ENCODE results near the gene RAB2B. TPM values are rescaled to one million over a fixed set of nuclear protein-coding genes. Genes with fewer than 3 reads are reported as not detected.

The RAB2B gene
- total RNA-seq, 1 donor from 2014 or later: 38.3 TPM

Small RNA genes lying within 50 kb of the gene (small RNA-seq; reads per million reads assigned to genes)
- not detected for gene RN7SL650P (ENCODE audit: low replicate concordance)

Other genes starting within 250 kb of the RAB2B start
- 415 TPM for gene HNRNPC, start 207.5 kb downstream of the RAB2B start, total RNA-seq
- 0.10 TPM for gene RPGRIP1, start 196.9 kb downstream of the RAB2B start, total RNA-seq
- 58.1 TPM for gene SUPT16H, start 92.9 kb downstream of the RAB2B start, total RNA-seq
- gene CHD8, start 20.8 kb downstream of the RAB2B start, total RNA-seq: 50.4 TPM
- gene TOX4, start 236 bp upstream of the RAB2B start, total RNA-seq: 26.1 TPM
- 48.2 TPM for gene METTL3, start 34.4 kb upstream of the RAB2B start, total RNA-seq
- gene SALL2, start 49.4 kb upstream of the RAB2B start, total RNA-seq: 4.9 TPM
- not detected for gene OR10G3, start 103.1 kb upstream of the RAB2B start, total RNA-seq
- not detected for gene OR10G2, start 158.0 kb upstream of the RAB2B start, total RNA-seq
- gene OR4E2, start 176.9 kb upstream of the RAB2B start, total RNA-seq: not detected
- gene OR4E1, start 196.9 kb upstream of the RAB2B start, total RNA-seq: not detected

All from skin of body (tissue), 2 donors.